UCSD-AML1 (cell line): Measurements from ENCODE around the gene CNTN4.
"Not testable (repeated sequence)": the region's sequence is repeated elsewhere in the genome, so short reads cannot be mapped to it uniquely, and the experiment has no call there.

ENCODE experiments used
- DNase-seq: peaks from one replicate; lab custom pipeline; 2025; ENCODE audit not compliant: unreplicated experiment; lab: John Stamatoyannopoulos, UW

Gene CNTN4

GRCh38 chr3:2098398-2099027, at the start of gene CNTN4:
TSS of gene CNTN4 (plus strand) at chr3:2098866.
- DNase-seq, result no peak

DNA sequence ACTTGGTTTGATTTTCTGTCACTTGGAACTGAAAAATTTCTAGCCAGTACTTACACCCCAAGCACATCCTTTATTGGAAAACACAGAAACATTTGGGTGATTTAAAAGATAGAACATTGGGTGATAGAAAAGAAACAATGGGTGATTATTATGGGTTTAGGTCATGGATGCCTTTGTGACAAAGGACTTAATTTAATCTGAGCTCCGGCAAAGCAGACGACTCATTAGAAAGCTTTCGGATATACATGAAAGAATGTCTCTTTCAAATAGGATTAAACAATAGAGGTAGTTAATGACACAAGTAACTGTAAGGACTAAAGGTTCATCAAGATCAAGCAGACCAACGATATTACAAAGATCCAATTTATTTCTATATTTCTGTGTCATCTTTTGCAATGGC, 37.3 kb upstream of the CNTN4 start:
- DNase-seq, result no peak

- no peak for DNase-seq
Measured at GRCh38 chr3:2071531-2071930, 27.1 kb upstream of the CNTN4 start.

DNA sequence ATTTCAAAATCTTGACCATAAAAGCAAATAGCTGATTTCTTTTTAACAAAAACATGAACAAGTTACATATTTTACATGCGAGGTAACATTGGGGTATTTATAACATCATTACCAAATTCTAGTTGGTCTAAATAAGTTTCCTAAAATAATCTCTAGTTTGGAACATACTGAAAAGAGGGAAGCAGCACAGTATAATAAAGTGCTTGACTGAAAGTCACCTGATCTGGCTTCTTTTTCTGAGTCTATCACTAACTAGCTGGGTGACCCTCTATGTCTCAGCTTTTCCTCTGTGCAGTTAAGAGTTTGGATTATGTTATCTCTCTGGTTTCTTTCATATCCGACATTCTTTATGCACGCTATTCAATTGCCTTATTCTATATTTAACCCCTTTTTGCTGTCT, 19.8 kb upstream of the CNTN4 start:
- DNase-seq, result no peak

GRCh38 chr3:2082871-2083480, 15.7 kb upstream of the CNTN4 start:
- DNase-seq, result no peak

DNA sequence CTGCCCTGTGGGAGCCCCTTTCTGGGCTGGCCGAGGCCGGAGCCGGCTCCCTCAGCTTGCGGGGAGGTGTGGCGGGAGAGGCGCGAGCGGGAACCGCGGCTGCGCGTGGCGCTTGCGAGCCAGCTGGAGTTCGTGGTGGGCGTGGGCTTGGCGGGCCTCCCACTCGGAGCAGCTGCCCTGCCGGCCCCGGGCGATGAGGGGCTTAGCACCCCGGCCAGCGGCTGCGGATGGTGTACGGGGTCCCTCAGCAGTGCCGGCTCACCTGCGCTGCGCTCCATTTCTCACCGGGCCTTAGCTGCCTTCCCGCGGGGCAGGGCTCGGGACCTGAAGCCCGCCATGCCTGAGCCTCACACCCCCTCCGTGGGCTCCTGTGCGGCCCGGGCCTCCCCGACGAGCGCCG, 15.1 kb upstream of the CNTN4 start:
- not testable (repeated sequence) for DNase-seq

- DNase-seq, result no peak
Measured at GRCh38 chr3:2090095-2090911, 8.4 kb upstream of the CNTN4 start.

DNA sequence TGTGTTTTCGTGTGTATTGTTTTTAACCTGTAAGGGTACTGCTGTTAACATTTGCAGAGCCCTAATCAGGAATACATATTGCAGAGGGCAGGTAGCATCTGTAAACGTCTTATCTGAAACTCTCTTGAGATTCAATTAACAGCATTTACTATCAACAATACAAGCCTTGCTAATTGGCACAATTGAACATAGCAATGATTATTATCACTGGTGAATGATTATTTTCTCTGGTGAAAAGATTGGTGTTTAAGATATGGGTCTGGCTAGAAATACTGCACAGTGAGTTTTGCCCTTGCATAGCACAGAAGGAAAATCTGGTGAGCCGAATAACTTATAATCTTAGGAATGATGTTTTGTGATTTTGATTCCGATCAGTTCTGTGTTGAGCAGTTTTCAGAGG, 5.9 kb upstream of the CNTN4 start:
- no peak for DNase-seq

GRCh38 chr3:2094941-2095340, 3.7 kb upstream of the CNTN4 start:
- DNase-seq, result no peak

DNA sequence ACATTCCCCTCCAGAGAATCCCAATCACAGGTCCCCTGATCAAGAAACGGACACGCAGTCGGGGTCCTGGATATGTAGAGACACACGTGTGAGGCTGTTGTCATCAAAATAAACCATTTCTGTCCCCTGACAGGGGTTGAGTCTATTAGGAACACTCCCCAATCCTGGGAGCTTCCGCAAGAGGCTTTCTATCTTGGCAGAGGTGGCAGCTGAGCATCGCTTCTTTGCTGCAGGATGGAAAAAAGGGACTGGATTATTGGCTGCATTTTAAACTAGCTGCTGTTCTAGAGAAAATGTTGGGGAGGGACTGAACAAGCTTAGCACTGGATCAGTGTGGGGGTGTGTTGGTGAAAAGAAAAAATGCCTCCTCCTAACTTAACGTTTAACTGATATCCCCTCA, 2.5 kb upstream of the CNTN4 start:
- no peak for DNase-seq

DNA sequence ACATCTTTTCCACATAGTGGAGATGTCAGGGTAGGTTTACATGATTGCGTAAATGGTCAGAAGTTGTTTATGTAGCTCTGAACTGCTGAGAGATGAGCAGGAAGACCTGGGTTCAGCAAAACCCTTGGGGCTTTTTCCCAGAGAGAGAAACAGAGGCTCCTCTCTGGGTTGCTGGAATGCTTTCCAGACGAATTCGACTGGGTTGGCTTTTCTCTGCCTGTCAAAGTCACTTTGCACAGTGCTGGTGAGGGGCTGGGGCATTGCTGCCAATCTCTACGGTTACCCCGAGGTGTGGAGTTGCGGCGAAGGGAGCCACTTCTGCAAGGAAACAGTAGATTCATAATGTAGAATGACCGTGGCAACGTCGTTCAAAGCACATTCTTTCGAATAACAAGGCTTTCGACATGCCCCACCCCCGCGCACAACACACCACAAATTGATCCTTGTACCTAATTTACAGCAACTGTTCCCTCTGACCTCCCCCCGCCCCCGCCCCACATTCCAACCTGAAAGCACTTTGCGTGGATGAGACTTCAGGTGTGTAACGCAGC, 950 bp upstream of the CNTN4 start:
- DNase-seq, result no peak

DNA sequence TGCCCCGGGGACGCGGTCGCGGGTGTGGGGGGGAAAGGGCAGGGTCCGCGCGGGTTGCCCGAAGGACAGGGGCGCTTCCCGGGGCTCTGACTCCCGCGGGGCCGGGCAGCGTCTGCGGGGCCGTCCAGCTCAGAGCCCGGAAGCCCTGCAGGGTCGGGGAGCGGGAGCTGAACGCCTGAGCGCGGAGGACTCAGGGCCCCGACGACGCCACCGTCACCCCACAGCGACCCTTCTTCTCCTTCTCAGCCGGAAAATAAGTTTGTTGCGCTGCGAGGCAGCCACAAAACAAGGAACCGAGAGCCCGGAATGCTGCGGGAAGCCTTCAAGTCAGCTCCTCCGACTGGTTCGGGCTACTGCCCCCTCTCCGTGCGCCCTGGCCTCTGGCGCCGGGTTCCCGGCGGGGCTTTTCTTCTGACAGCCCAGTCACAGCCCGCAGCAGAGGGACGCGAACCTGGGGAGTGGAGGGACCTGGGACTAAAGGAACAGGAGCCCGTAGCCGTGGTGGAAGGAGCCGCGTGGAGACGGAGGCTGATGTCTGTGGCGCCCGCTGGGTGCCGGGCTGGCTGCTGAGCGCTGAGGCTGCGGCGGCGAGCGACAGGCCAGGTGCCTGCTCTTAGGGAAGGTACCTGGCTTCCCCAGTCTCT, 484 bp downstream of the CNTN4 start:
- DNase-seq, result no peak

GRCh38 chr3:2099779-2100191, 1.1 kb downstream of the CNTN4 start:
- no peak for DNase-seq

- DNase-seq, result no peak
Measured at GRCh38 chr3:2106438-2106837, 7.8 kb downstream of the CNTN4 start.

DNA sequence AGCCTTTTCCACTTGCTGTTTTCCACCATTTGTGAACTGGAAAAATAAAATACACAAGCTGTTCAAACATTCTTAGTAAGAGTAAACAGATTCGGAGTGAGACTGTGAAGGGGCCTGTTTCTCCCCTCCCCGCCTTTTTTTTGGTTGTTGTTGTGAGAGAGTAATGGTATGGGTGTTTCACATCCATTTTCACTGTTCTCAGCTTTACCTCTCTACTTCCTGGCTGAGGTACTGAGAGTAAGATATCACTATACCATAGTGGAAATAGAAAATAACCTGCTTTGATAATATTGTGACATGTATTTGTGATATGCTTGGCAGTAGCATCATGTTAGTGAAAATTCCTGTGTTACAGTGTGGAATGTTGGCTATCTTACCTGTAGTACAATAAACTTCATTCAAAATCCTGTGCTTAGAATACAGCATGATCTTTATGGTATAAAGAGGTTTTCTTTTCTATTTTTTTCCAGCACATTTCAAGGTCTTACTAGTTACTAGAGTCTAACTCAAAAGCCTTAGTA, 12.0 kb downstream of the CNTN4 start:
- no peak for DNase-seq

GRCh38 chr3:2114617-2115275, 16.1 kb downstream of the CNTN4 start:
- DNase-seq, result no peak

GRCh38 chr3:2130726-2131125, 32.1 kb downstream of the CNTN4 start:
- DNase-seq, result no peak

DNA sequence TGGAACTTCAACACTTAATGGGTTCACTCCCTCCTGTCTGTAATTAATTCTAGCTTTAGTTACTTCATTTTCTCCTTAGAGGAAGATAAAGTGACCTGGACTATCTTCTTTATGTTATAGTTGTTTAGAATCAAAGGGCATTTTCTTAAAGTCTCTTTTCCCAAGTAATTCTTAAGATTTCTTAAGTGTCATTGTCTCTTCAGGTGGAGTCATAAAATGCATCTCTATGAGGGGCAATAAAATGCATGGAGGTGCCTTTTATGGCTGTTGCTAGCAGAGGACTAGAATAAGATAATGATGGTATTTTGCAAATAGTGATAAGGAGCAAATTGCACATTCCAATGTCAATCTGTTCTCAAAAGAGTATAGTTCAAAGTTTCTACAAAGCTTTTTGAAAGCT, 34.5 kb downstream of the CNTN4 start:
- DNase-seq, result no peak

DNA sequence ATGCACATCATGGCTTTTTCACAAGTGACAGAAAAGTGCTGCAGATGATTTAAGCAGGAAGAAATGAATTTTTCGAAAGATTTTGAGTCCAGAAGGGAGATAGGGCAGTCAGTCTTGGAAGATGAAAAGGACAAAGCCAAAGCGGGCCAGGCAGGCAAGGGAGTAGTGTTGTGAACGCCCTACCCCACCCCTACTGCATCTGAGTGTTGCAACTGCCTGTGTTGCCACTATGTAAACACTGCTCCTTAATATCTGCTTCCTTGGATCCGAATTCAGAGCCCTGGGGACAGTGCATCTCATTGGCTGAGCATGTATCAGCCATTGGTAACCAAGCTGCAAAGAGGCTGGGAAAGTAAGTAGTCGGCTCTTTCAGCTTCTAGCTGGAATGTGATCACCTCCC, 39.0 kb downstream of the CNTN4 start:
- no peak for DNase-seq

- DNase-seq, result no peak
Measured at GRCh38 chr3:2141482-2141881, 42.8 kb downstream of the CNTN4 start.
